ENCODE results near the gene CLDND1. TPM values are rescaled to one million over a fixed set of nuclear protein-coding genes. Genes with fewer than 3 reads are reported as not detected.

The CLDND1 gene
- total and polyA plus RNA-seq, 2 of the 13 experiments (the other 11 are each of a cell fraction or from before 2014, with no cell fraction given) = 50.8 to 121 TPM

GRCh38 chr3:98541695-98542094 is 19.0 kb upstream of the CLDND1 start (continued):
- TF ChIP-seq ZNF576 (CRISPR knock-in tag; IDR thresholded peaks at IDR 0.05) = no peak
- no peak for TF ChIP-seq RFX5 (IDR thresholded peaks at IDR 0.05; ENCODE audit: low read depth, low read length)
- TF ChIP-seq MATR3 (CRISPR knock-in tag; IDR thresholded peaks at IDR 0.05) = no peak
- no peak for TF ChIP-seq ZNF788 (CRISPR knock-in tag; IDR thresholded peaks at IDR 0.05; ENCODE audit: borderline replicate concordance)
- no peak for TF ChIP-seq BORCS8-MEF2B (CRISPR knock-in tag; IDR thresholded peaks at IDR 0.05)

- no peak overlapping the region for H3K4me2 ChIP-seq (ENCODE audit: low read depth, low read length)
- H3K9me3 ChIP-seq (ENCODE audit: low read length) = no peaks in the 10 kb centered on the region
- CTCF ChIA-PET (ENCODE audit: low intra/inter-chr PET ratio, low total read pairs) = no interaction called here
- no peak overlapping the region for H3K4me3 ChIP-seq (replicated peaks in 1 of 3; ENCODE audit: insufficient read depth in 1 of 3, low read depth in 2 of 3, low read length in 3 of 3)
- WGBS (ENCODE audit: low lambda C conversion rate) = 50% methylated on average over 3 of the region's 3 CpGs
- H3K36me3 ChIP-seq (replicated peaks in 1 of 2; ENCODE audit: control insufficient read depth in 1 of 2, insufficient read depth in 2 of 2, low read length in 2 of 2) = no peaks in the 10 kb centered on the region
- no peaks in the 10 kb centered on the region for H4K20me1 ChIP-seq (ENCODE audit: insufficient read depth, low read length)
- no peak for ATAC-seq
- BruUV-seq (replicated peaks) = no TSS peak
- no peak overlapping the region for H3K27ac ChIP-seq (ENCODE audit: extremely low read length, insufficient read depth, low read length)
- H3K4me1 ChIP-seq (ENCODE audit: insufficient read depth, low read length) = peaks cover 6% of the 10 kb centered on the region; the same call in 1 of the 2 replicates
- FAIRE-seq = no peak
- no peaks in the 10 kb centered on the region for H3K79me2 ChIP-seq (ENCODE audit: insufficient read depth, low read length)
- no peak overlapping the region for H3K9ac ChIP-seq (ENCODE audit: insufficient read depth, low read depth, low read length)
- intact Hi-C loops (cut with micrococcal nuclease; ENCODE audit: unreplicated experiment) = no loop called here
- no peak for DNase-seq (ENCODE audit: low spot score)
- TF ChIP-seq ZNF576 (CRISPR knock-in tag; IDR thresholded peaks at IDR 0.05) = no peak
- TF ChIP-seq AFF4 (CRISPR knock-in tag; IDR thresholded peaks at IDR 0.05) = no peak
- no peak for TF ChIP-seq ZHX1 (CRISPR knock-in tag; IDR thresholded peaks at IDR 0.05; ENCODE audit: low read depth)
- no peak for TF ChIP-seq TFE3 (CRISPR knock-in tag; IDR thresholded peaks at IDR 0.05)
- H2AFZ ChIP-seq (ENCODE audit: low read length) = no peak overlapping the region
- H3K27me3 ChIP-seq (ENCODE audit: control insufficient read depth in 1 of 2, insufficient read depth in 2 of 2, low read length in 2 of 2) = no peaks in the 10 kb centered on the region
- POLR2A ChIA-PET = no interaction called here
- in situ Hi-C loops (cut with HindIII; ENCODE audit: extremely low pct_ligation_motif_present, low pct_unique_long_range_greater_than_20kb) = no loop called here
Measured at GRCh38 chr3:98540346-98540745, 17.6 kb upstream of the CLDND1 start.

All from HepG2 (cell line).